ENCODE results near the gene FAM222B. TPM values are rescaled to one million over a fixed set of nuclear protein-coding genes. Genes with fewer than 3 reads are reported as not detected.
"Not testable (repeated sequence)": the region's sequence is repeated elsewhere in the genome, so short reads cannot be mapped to it uniquely, and the experiment has no call there.

Gene FAM222B
- total RNA-seq, 1 donor from 2014 or later: 17.3 TPM

DNA sequence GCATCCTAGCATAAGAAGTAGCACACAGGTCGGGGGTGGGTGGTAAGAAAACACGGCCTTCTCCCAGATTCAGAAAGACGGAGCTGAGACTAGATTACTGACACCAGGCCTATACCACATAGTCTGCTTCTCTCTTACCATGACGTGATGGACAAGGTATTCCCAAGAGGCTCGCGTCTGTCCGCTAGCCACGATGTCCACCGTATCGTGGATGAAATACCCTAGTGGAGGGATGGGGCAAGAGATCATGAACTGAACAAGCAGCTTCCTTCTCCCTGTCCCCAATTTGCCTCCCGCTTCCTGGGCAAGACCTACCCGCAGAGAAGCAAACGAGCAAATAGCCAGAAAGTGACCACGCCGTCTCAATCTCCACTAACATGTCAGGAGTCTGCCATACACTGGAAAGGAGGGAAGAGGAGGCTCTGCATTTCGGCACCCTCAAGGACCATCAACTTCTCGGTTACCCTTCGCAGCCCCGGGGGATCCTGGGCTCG lies 117.4 kb downstream of the FAM222B start:
- intact Hi-C loops (cut with DNase I): no loop called here
- DNase-seq (ENCODE audit: low spot score) (no peak), ATAC-seq (no peak)

DNA sequence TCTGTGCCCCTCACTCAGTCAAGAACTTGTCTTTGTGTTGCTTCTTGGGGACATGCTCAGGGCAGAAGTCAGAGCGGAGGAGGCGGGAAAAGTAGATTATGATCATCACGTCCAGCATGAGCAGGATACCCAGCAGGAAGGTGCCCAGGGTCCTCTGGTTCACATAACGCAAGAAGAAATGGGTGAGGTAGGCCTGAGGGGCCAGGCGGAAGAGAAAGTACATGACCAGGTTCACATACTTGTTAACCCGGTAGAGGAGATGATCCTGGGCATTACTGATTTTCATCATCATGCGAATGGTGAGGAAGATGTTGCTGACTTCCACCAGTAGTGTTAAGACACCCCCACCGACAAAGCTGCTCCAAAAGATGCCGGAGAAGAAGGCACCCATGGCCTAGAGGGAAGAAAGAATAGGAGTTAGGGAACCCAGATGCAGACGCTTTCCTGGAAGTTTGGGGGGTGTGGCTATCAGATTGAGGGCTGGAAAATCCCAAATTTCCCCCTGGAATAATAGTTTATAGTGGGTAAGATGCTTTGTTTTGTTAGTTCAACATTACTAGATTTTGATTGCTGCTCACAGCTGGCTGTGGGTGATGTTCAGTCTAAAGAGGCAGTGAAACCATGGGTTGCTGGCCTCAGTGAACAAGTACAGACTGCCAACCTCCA lies 118.0 kb downstream of the FAM222B start:
- DNase-seq (ENCODE audit: low spot score) (no peak), ATAC-seq (no peak)
- intact Hi-C loops (cut with DNase I): no loop called here

DNA sequence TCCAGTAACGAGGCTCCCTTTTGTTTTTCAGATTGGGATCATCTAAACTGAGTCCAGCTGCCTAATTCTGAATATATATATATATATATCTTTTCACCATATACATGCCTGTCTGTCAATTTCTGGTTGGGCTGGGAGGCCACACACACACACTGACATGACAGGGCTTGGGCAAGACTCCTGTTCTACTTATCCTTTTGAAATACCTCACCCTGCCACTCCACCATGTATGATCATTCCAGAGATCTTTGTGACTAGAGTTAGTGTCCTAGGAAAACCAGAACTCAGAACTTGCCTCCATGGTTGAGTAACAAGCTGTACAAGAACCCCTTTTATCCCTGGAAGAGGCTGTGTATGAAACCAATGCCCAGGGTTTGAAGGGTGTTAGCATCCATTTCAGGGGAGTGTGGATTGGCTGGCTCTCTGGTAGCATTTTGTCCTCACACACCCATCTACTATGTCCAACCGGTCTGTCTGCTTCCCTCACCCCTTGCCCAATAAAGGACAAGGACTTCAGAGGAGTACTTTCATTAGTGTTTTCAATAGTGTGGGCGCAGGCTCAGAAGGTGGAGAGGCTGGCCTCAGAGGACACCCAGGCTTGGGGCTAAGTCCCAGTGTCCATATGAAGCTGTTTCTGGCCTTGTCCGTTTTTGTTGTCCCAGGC lies 118.6 kb downstream of the FAM222B start:
- ATAC-seq; DNase-seq (ENCODE audit: low spot score); intact Hi-C loops (cut with DNase I): not testable (repeated sequence)

DNA sequence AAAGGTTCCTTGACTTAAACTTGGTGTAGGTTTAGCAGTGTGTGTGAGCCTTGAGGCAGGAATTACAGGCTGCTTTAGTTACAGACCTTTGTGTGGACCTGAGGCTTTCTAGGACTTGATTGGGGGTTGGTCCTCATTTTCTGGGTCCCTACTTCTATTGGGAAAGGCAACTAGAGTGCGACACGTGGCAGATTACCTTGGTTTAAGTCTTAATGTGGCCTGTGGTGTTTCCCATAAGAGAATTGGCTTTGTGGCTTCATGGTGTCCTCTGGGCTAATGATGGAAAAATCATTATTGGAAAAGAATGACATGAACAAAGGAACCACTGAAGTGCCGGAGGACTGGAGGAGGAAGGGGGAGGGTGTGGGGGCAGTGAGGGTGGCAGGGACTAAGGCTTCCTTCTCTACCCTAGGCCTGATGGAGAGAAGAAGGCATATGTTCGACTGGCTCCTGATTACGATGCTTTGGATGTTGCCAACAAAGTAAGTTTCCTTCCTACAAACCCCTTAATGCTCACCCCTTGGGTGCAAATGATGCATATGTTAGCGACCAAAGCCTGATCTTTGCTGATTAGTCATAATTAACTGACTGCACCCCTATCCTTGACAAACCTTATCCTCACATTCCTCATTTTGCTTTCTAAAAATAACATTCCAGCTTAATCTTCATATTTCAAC lies 119.3 kb downstream of the FAM222B start:
- ATAC-seq (no peak), DNase-seq (ENCODE audit: low spot score) (no peak)
- intact Hi-C loops (cut with DNase I): no loop called here

DNA sequence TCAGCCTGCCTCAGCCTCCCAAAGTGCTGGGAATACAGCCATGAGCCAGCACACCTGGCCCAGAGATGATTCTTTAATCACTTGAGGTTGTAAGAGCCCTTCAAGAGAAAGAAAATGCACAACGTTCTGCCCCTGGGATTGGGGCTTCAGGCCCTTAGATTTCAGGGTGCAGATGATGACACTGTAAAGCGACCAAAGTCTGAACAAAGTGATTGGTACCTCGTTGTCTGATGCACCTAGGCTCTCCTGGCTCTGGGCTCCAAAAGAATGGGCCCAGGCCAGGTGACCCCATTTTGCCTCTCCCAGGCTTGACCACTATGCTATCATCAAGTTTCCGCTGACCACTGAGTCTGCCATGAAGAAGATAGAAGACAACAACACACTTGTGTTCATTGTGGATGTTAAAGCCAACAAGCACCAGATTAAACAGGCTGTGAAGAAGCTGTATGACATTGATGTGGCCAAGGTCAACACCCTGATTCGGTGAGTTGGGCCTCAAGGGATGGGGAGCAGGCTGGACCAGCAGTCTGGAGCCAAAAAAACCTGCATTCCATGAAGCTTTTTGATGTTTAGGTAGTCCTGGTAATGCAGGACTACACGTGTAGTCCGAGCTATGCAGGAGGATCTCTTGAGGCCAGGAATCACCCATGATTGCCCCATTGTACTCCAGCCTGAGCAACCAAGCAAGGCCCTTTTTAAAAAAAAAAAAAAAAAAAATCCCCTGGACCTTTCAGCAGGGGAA lies 120.0 kb downstream of the FAM222B start:
- intact Hi-C loops (cut with DNase I): no loop called here
- no peak for DNase-seq (ENCODE audit: low spot score)

DNA sequence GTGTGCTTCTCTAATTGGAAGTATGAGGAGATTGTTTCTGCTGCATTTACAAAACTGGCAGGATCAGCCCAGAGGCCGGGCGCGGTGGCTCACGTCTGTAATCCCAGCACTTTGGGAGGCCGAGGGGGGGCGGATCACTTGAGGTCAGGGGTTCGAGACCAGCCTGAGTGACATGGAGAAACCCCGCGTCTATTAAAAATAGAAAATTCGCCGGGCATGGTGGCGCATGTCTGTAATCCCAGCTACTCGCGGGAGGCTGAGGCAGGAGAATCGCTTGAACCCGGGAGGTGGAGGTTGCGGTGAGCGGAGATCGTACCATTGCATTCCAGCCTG lies 121.6 kb downstream of the FAM222B start:
- DNase-seq (ENCODE audit: low spot score); intact Hi-C loops (cut with DNase I): not testable (repeated sequence)

More for the DNA sequence above, 120.0 kb downstream of the FAM222B start:
- no peak for ATAC-seq

DNA sequence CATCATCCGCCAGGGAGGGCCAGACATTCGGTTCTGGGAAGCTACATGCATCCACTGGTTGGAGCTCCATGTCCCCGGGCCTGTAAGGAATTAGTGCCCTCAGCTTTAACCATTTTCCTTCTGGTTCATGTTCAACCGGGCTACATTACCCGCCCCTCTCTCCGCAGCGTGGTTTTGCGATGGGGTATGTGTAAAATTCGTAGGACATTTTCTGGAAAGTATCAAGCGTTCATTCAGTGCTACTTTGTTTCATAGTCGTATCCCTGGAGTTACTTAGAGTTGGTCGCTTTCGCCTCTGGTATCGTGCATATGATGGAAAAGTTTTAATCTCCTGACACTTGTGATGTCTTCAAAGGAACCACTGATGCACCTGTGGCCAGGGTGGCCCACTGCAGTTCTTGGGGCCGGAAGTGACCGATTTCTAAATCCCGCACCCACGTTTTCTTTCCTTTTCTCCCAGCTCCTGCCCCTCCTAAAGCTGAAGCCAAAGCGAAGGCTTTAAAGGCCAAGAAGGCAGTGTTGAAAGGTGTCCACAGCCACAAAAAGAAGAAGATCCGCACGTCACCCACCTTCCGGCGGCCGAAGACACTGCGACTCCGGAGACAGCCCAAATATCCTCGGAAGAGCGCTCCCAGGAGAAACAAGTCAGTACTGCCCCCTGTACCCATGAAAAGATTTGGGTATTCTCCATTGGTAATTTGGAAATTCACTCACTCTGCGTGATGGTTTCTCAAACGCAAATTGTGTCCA lies 122.2 kb downstream of the FAM222B start:
- intact Hi-C loops (cut with DNase I): no loop called here
- no peak for ATAC-seq
- DNase-seq (ENCODE audit: low spot score): no peak

More for the DNA sequence above, 121.6 kb downstream of the FAM222B start:
- ATAC-seq: not testable (repeated sequence)

DNA sequence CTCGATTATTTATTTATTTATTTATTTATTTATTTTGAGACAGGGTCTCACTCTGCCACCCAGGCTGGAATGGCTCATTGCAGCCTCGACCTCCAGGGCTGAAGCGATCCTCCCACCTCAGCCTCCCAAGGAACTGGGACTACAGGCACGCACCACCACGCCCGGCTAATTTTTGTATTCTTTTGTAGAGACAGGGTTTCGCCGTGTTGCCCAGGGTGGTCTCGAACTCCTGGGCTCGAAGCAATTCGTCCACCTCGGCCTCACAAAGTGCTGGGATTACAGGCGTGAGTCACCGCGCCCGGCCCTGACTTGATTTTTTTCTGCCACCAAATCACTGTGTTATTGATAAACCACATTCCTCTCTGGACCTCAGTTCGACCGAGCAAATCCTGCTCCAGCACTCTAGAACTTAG lies 123.6 kb downstream of the FAM222B start:
- no peak for DNase-seq (ENCODE audit: low spot score)
- no peak for ATAC-seq
- intact Hi-C loops (cut with DNase I): no loop called here

DNA sequence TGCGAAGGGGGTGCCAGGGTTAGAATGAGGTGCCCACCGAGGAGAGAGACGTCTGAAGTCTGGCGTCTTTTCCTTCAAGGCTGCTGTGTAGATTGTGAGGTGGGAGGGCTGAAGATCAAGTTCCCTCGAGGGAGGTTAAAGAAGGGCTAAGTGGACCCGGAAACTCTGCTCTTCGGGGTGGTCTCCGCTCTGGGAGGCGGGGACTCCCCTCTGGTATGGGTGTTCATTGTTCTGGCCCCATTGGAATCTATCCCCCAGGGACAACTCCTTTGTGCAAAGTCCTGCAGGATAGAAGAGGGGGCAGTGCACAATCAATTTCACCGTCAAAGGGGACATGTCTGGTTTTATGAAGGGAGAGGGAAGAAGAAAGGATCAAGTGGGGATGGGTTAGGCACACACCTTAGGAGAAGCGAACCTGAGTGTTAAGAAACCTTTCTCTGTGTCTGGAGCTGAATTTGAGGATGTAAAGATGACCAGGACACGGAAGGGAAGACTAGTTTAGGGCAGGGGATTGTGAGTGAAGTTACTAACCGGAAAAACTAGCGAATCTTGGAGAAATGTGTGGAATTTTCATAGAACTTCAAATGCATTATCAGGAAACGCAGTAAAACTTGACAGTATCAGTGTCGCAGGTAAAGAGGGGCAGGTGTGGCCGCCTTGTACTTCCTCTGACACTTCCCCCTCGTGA lies 124.1 kb downstream of the FAM222B start:
- ATAC-seq: no peak
- intact Hi-C loops (cut with DNase I): no loop called here
- no peak for DNase-seq (ENCODE audit: low spot score)

DNA sequence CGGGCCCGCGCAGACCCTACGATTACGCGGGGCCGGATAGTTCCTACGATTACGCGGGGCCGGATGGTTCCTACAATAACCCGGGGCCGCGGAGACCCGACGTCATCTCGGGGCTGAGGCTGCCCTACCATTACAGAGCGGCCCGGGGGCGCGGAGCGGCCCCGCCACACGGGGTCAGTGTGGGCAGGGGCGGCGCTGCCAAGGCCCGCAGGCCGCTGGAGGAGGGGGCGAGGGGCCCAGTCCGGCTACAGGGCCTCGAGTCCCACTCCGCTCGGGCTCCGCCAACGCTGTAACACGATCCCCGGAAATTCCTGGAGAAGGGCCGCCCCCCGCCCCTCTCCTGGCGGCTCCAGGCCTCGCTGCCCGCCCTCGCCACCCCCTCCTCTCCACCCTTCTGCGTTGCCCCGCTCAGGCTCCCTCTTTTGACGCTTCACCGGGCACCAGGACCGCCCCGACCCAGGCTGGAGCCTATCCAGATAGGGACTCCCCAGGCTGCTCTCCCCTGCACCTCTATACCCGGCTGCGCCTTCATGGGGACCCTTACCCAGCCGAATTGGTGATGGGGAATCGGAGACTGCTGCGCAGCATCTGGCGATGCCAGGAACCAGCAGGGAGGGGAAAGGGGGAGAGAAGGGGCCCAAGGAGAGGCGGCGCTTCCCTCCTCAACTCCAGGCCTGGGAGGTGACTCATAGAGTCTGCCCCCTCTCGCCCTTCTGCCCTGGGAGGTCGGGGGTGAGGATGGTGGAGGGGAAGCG lies 124.8 kb downstream of the FAM222B start, which contains the start of gene RAB34:
TSS of gene RAB34 (minus strand) at position 291 of the 755 bp plus-strand sequence. CDS start 602 bp downstream, outside the sequence.
- intact Hi-C loops (cut with DNase I): no loop called here
- peak; percentile 88 for DNase-seq (ENCODE audit: low spot score)
- ATAC-seq: peak; percentile 63

DNA sequence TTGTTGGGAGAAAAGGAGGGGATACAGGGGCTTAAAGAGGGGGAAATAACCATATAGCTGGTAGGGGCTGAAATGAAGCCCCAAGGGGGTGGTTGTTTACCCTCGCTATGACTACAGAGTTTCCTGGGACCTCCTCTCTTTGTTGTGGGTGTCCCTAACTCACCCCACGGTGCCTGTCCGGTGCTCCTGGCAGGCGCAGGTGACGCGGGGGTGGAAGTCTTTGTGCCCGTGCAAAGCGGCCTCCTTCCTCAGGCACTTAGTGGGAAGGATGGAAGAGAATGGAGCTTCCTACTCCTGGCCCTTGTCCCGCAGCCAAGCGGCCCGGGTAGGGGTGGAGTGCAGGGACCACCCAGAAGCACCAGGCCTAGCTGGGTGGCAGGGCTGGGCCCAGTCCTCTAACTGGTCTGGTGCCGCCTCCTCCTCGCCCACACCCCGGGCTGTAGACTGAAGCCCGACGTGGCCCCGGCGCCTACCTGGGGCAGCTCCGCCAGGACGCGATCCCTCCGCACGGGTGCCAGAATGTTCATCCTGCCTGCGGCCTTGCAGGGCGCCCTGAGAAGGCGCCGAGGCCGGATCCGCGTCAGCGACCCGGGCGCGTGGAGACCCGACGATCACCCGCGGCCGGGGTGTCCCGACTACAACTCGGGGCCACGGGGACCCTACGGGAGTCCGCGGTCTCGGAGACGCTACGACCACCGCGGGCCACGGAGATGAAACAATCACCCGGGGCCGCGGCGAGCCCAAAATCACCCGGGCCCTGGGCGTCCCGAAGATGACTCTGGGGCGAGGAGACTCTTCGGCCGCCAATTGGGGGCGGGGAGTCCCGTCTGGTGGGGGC lies 125.6 kb downstream of the FAM222B start:
- ATAC-seq (peak; percentile 1), DNase-seq (ENCODE audit: low spot score) (peak; percentile 76)
- intact Hi-C loops (cut with DNase I): no loop called here

DNA sequence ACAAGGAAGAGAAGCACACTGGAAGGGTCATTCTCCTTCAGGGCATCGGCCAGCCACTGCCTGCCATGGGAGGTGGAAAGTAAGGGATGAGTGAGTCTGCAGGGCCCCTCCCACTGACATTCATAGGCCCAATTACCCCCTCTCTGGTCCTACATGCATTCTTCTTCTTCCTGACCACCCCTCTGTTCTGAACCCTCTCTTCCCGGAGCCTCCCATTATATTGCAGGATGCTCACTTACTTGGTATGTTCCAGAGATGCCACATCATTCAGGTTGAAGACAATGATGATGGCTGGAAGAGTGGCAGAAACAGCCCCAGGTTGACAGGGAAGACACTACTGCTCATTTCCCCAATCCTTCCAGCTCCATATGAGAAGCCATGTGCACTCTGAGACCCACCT lies 127.4 kb downstream of the FAM222B start:
- ATAC-seq: no peak
- no peak for DNase-seq (ENCODE audit: low spot score)
- intact Hi-C loops (cut with DNase I): no loop called here

DNA sequence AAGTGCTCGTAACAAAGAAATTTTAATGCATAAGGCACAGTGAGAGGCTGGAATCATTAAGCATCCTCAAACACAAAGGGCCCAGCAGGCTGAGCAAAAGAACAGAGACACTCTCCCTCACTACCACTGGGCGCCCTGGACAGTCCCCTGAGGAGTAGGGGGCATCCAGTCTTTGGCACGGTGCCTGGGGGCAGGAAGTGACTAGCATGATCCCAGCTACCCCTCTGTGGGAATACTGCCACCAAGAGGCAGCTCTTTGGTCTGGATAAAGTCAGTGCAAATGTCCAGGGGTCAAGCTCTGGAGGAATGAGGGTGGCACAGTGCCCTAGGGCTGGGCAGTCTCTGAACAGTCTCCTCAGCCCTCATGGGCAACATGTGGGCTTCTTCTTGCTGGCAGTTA lies 128.3 kb downstream of the FAM222B start:
- DNase-seq (ENCODE audit: low spot score) (no peak), ATAC-seq (no peak)
- intact Hi-C loops (cut with DNase I): no loop called here

DNA sequence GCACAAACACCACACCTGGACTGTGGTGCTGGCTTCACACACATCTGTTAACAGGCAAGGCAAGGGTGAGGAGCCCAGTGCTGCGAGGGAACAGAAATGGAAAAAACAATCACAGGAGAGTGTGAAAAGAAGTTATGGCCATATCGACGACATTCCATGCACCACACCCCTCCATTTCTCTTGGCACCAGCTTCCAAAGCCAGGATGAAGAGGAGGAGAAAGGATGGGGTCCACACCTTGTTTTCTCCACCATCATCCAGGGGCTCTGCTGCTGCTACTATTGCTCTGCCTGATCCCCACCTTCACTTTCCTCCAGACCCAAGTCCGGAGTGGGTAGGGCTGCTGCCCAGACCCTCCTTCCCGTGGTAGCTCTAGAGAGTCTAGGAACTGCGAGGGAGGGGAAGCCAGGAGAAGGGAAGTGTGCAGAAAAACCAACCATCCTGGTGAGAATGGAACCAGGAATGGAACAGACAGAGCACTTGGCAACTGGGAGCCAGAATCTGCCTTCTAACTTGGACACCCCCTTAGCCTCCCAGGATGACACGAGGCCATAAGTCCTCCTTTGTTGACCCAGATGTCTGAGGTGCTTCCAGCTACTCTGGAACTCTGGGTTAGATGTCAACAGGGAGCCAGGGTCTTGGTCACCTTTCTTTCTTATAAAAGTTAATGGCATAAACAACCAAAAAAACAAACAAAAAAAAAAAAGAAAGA lies 129.7 kb downstream of the FAM222B start:
- DNase-seq (ENCODE audit: low spot score) (no peak), ATAC-seq (no peak)
- intact Hi-C loops (cut with DNase I): no loop called here

DNA sequence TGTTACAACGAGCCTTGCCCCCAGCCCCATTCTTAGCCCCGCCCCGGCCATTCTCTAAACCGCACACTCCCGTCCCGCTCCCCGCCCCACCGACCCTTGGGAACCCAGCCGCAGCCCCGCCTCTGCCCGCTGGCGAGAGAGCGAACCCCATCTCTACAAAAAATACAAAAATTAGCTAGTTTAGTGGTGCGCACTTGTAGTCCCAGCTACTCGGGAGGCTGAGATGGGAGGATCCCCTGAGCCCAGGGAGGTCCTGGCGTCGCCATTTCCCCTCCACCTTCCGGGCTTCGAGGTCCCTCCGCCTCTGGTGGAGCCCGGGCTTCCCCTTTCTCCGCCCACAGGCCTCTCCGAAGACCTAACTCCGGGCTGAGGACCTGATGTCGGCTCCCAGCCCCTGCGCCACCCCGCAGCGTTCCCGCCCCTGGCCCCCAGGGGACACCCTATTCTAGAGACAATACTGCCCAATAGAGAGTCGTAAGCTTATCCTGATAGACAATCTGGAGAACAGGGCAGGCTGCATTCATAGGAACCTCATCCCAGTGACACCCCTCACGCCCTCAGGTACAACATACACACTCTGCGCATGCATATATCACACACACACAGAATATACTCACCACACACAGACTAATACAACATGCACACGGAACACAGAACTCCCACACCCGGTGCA lies 130.4 kb downstream of the FAM222B start:
- peak; percentile 14 for ATAC-seq
- intact Hi-C loops (cut with DNase I): no loop called here
- peak; percentile 80 for DNase-seq (ENCODE audit: low spot score)

DNA sequence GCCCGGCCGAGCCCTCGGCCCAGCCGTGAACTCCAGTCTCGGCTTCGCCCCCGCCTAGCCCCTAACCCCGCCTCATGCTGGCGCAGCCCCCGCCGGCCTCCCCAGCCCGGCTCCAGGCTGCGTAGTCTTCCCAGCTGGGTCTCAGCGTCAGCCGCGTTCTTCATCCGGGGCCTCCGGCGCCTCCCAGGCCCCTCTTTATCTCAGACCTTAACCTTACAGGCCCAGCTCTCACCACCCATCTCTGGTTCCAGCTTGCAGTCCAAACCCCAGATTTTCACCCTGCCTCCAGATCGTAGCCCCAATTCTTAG lies 130.9 kb downstream of the FAM222B start, which contains the start of gene PROCA1:
TSS of gene PROCA1 (minus strand) at position 166 of the 309 bp plus-strand sequence. CDS start 228 bp downstream, outside the sequence.
- intact Hi-C loops (cut with DNase I): no loop called here
- no peak for DNase-seq (ENCODE audit: low spot score)
- ATAC-seq: peak; percentile 44
